Progenitor cell of endocrine pancreas (in vitro differentiated cells): ENCODE results near the gene RGS4. TPM values are rescaled to one million over a fixed set of nuclear protein-coding genes. Genes with fewer than 3 reads are reported as not detected.

Experiments used
- DNase-seq: peaks from one replicate; pipeline ENCODE4 v3.0.0; 2021; ENCODE audit warnings: low spot score; ENCODE audit not compliant: unreplicated experiment
- H3K27ac Mint-ChIP-seq: 2 replicates; pipeline ENCODE4 v1.8.0; 2021; ENCODE audit warnings: mild to moderate bottlenecking, moderate library complexity, mixed read lengths
- H3K27me3 Mint-ChIP-seq: 2 replicates; pipeline ENCODE4 v1.8.0; 2021; ENCODE audit warnings: mixed read lengths
- H3K36me3 Mint-ChIP-seq: 2 replicates; pipeline ENCODE4 v1.8.0; 2022; ENCODE audit warnings: mixed read lengths; ENCODE audit not compliant: insufficient read depth
- H3K4me1 Mint-ChIP-seq: 2 replicates; pipeline ENCODE4 v1.8.0; 2021; ENCODE audit warnings: low read depth, mixed read lengths
- H3K4me3 Mint-ChIP-seq: 2 replicates; pipeline ENCODE4 v1.8.0; 2021; ENCODE audit warnings: low read depth, mild to moderate bottlenecking, moderate library complexity, mixed read lengths
- H3K9me3 Mint-ChIP-seq: 2 replicates; pipeline ENCODE4 v1.8.0; 2021; ENCODE audit warnings: low read depth, mixed read lengths
- CTCF ChIP-seq: fragments of 200-600 bp; sonication (generic); IDR thresholded peaks from one replicate; pipeline ENCODE4 v1.5.0; 2021; ENCODE audit warnings: antibody characterized with exemption, mild to moderate bottlenecking; ENCODE audit not compliant: unreplicated experiment
- total RNA-seq: library from RNA; stranded (reverse); gene quantifications from 2 replicates; pipeline ENCODE4 v1.2.1, GENCODE V29; 2021

Gene RGS4
- total RNA-seq, 1 donor from 2014 or later, result 12.1 TPM

GRCh38 chr1:163072658-163073057, 3.5 kb downstream of the RGS4 start:
- no peak for TF ChIP-seq CTCF
- no peaks in the 10 kb centered on the region for H3K9me3 Mint-ChIP-seq
- H3K4me3 Mint-ChIP-seq, result no peak overlapping the region
- no peaks in the 10 kb centered on the region for H3K36me3 Mint-ChIP-seq
- H3K27ac Mint-ChIP-seq, result no peak overlapping the region
- H3K27me3 Mint-ChIP-seq, result peaks cover 6% of the 10 kb centered on the region
- peaks cover 10% of the 10 kb centered on the region for H3K4me1 Mint-ChIP-seq
- no peak for DNase-seq

- no peaks in the 10 kb centered on the region for H3K36me3 Mint-ChIP-seq
- DNase-seq, result no peak
- TF ChIP-seq CTCF, result no peak
- peaks cover 5% of the 10 kb centered on the region for H3K27me3 Mint-ChIP-seq
- H3K9me3 Mint-ChIP-seq, result no peaks in the 10 kb centered on the region
- peaks cover 5% of the 10 kb centered on the region for H3K4me1 Mint-ChIP-seq
- H3K27ac Mint-ChIP-seq, result no peak overlapping the region
- H3K4me3 Mint-ChIP-seq, result no peak overlapping the region
Observed at GRCh38 chr1:163074004-163074403, 4.8 kb downstream of the RGS4 start.

GRCh38 chr1:163074716-163075284, 5.6 kb downstream of the RGS4 start:
- peaks cover 4% of the 10 kb centered on the region for H3K4me1 Mint-ChIP-seq
- peaks cover 3% of the 10 kb centered on the region for H3K27me3 Mint-ChIP-seq
- no peak for DNase-seq
- no peaks in the 10 kb centered on the region for H3K36me3 Mint-ChIP-seq
- no peak overlapping the region for H3K27ac Mint-ChIP-seq
- no peak overlapping the region for H3K4me3 Mint-ChIP-seq
- no peaks in the 10 kb centered on the region for H3K9me3 Mint-ChIP-seq
- no peak for TF ChIP-seq CTCF

GRCh38 chr1:163076044-163076443, 6.9 kb downstream of the RGS4 start:
- Mint-ChIP-seq H3K27me3 (peaks cover 3% of the 10 kb centered on the region), H3K9me3 (no peaks in the 10 kb centered on the region), H3K27ac (no peak overlapping the region), H3K36me3 (no peaks in the 10 kb centered on the region), H3K4me1 (peaks cover 2% of the 10 kb centered on the region), H3K4me3 (no peak overlapping the region)
- TF ChIP-seq CTCF, result no peak
- no peak for DNase-seq

- no peak overlapping the region for H3K27ac Mint-ChIP-seq
- no peak for DNase-seq
- peaks cover 1% of the 10 kb centered on the region for H3K4me1 Mint-ChIP-seq
- TF ChIP-seq CTCF, result no peak
- no peaks in the 10 kb centered on the region for H3K36me3 Mint-ChIP-seq
- H3K27me3 Mint-ChIP-seq, result peaks cover 3% of the 10 kb centered on the region
- no peak overlapping the region for H3K4me3 Mint-ChIP-seq
- H3K9me3 Mint-ChIP-seq, result no peaks in the 10 kb centered on the region
Observed at GRCh38 chr1:163076446-163076845, 7.3 kb downstream of the RGS4 start.
